Adrenal gland (tissue), 5 donors: ENCODE measurements around the gene NIPSNAP3A.

Experiments used
- POLR2A ChIP-seq, 2 donors: fragments of 450-650 bp; IDR thresholded peaks; one replicate each; pipeline ENCODE4 v1.6.1; 2017; ENCODE audit warnings: antibody characterized with exemption in 2 of 2, mild to moderate bottlenecking in 2 of 2, moderate library complexity in 1 of 2
- TF ChIP-seq, protein P1 (sequence below), 6 experiments: fragments of 450-650 bp in 4 of 6; fragments of 200-600 bp in 2 of 6; sonication (generic) in 1 of 6; IDR thresholded peaks; 1 replicate in 5 of 6; 2 replicates in 1 of 6; pipeline versions ENCODE4 v1.5.1 to v1.8.0; 2016 to 2021; ENCODE audit warnings: antibody characterized with exemption in 6 of 6, mild to moderate bottlenecking in 2 of 6, moderate library complexity in 1 of 6
- donor health status: DM: no; HTN: no; CAD: no.

DNA sequence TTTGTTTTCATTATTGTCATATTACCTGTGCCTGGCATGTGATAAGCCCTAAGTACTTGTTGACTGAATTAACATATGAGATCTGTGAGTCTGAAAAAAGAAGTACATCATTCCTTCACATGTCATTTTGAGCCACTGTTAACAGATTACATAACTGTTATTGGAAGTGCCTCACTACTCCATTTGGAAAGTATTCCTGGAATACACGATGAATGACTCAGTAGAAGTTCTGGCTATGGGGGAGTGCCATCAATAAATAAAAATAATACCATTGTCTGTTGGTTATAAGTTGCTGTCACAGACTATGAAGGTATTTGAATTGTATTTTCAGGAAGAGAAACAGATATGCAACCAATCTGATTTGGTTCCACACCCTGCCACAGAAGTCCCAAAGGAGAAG lies 29.3 kb downstream of the NIPSNAP3A start:
- TF ChIP-seq, protein P1, sequence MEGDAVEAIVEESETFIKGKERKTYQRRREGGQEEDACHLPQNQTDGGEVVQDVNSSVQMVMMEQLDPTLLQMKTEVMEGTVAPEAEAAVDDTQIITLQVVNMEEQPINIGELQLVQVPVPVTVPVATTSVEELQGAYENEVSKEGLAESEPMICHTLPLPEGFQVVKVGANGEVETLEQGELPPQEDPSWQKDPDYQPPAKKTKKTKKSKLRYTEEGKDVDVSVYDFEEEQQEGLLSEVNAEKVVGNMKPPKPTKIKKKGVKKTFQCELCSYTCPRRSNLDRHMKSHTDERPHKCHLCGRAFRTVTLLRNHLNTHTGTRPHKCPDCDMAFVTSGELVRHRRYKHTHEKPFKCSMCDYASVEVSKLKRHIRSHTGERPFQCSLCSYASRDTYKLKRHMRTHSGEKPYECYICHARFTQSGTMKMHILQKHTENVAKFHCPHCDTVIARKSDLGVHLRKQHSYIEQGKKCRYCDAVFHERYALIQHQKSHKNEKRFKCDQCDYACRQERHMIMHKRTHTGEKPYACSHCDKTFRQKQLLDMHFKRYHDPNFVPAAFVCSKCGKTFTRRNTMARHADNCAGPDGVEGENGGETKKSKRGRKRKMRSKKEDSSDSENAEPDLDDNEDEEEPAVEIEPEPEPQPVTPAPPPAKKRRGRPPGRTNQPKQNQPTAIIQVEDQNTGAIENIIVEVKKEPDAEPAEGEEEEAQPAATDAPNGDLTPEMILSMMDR (IDR thresholded peaks at IDR 0.05) = no peak
- peak in 1 of 2 donors; percentile 26 for TF ChIP-seq POLR2A (IDR thresholded peaks at IDR 0.05)
